Gastroesophageal sphincter (tissue), 3 donors: ENCODE measurements around the gene ZNF445.

Source experiments
- CTCF ChIP-seq, 4 experiments: fragments of 200-600 bp in 2 of 4; fragments of 450-650 bp in 2 of 4; sonication (generic) in 1 of 4; IDR thresholded peaks; one replicate each; pipeline ENCODE4 v1.5.1; 2017 to 2019; ENCODE audit warnings: antibody characterized with exemption in 4 of 4, mild to moderate bottlenecking in 2 of 4, moderate library complexity in 2 of 4
- POLR2AphosphoS5 ChIP-seq: sonication (generic); formaldehyde crosslinking; IDR thresholded peaks from one replicate; pipeline ENCODE4 v1.6.1; 2017; ENCODE audit warnings: antibody characterized with exemption

DNA sequence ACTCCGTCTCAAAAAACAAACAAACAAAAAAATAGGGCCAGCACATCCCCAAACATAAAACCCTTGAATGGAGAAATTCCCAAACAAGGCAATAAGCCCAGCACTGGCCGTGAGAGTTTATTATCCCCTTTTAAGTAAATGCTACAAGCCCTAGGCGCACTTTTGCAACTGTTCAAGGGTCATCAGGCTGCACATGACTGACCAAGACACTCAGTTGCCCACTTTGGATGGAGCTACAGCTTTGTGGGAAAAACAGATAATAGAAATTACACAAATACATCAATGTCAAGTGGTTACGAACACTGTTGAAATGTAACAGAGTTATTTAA lies 33.7 kb upstream of the ZNF445 start:
- TF ChIP-seq POLR2AphosphoS5 (no peak), CTCF (IDR thresholded peaks at IDR 0.05) (no peak)
